SKM-1 (cell line): Measurements from ENCODE around the gene SCO2.

Experiments
- DNase-seq: peaks from one replicate; lab custom pipeline; 2025; ENCODE audit not compliant: unreplicated experiment; lab: John Stamatoyannopoulos, UW

Gene SCO2

GRCh38 chr22:50503475-50504145 is 21.8 kb downstream of the SCO2 start:
- no peak for DNase-seq

- no peak for DNase-seq
Measured at GRCh38 chr22:50502628-50503474, 22.5 kb downstream of the SCO2 start.

- DNase-seq: no peak
Measured at GRCh38 chr22:50502096-50502495, 23.3 kb downstream of the SCO2 start.

- no peak for DNase-seq
Measured at GRCh38 chr22:50500452-50500851, 24.9 kb downstream of the SCO2 start.

- DNase-seq: peak; percentile 55
Measured at GRCh38 chr22:50498322-50498890, 27.0 kb downstream of the SCO2 start.

GRCh38 chr22:50497093-50497492 is 28.3 kb downstream of the SCO2 start:
- DNase-seq: no peak

- DNase-seq: no peak
Measured at GRCh38 chr22:50490531-50491308, 34.7 kb downstream of the SCO2 start.

- no peak for DNase-seq
Measured at GRCh38 chr22:50489363-50490243, 35.8 kb downstream of the SCO2 start.

GRCh38 chr22:50488886-50489285 is 36.5 kb downstream of the SCO2 start:
- DNase-seq: no peak

- DNase-seq: no peak
Measured at GRCh38 chr22:50488006-50488677, 37.3 kb downstream of the SCO2 start.

- DNase-seq: no peak
Measured at GRCh38 chr22:50487290-50488005, 38.0 kb downstream of the SCO2 start.

GRCh38 chr22:50486561-50487289 is 38.7 kb downstream of the SCO2 start, which contains the start of gene MIOX:
Gene MIOX (plus strand): TSS chr22:50486859. CDS start chr22:50486898, 39 bp downstream.
- DNase-seq: no peak

GRCh38 chr22:50485221-50486131 is 39.9 kb downstream of the SCO2 start:
- no peak for DNase-seq

GRCh38 chr22:50483977-50484853 is 41.2 kb downstream of the SCO2 start:
- no peak for DNase-seq

- DNase-seq: no peak
Measured at GRCh38 chr22:50483556-50483955, 41.8 kb downstream of the SCO2 start.

GRCh38 chr22:50483106-50483505 is 42.3 kb downstream of the SCO2 start:
- no peak for DNase-seq
